GM23338 (cell line): ENCODE measurements around the gene TMCC1. TPM values are rescaled to one million over a fixed set of nuclear protein-coding genes. Genes with fewer than 3 reads are reported as not detected.

Experiments used
- ATAC-seq: fragments of 200-7000 bp; cut with Tn5 transposase; 3 replicates; pipeline ENCODE4 v1.9.1; 2020
- DNase-seq: peaks from one replicate; pipeline ENCODE4 v3.0.0-alpha.2; 2015; ENCODE audit warnings: low spot score
- H2AFZ ChIP-seq: fragments of 200-600 bp; sonication (generic); 2 replicates; pipeline ENCODE4 v1.8.0; 2016; ENCODE audit warnings: antibody characterized with exemption, mild to moderate bottlenecking, moderate library complexity
- H3F3A ChIP-seq: fragments of 200-600 bp; sonication (generic); replicated peaks from 2 replicates; pipeline ENCODE4 v1.8.0; 2017; ENCODE audit warnings: antibody characterized with exemption, mixed run types, low read depth
- H3K27ac ChIP-seq: fragments of 200-600 bp; sonication (generic); 2 replicates; pipeline ENCODE4 v1.6.1; 2016; ENCODE audit warnings: low read depth
- H3K27me3 ChIP-seq: fragments of 200-600 bp; sonication (generic); 2 replicates; pipeline ENCODE4 v1.8.0; 2016; ENCODE audit warnings: mild to moderate bottlenecking, mixed run types, moderate library complexity; ENCODE audit not compliant: insufficient read depth
- H3K36me3 ChIP-seq: fragments of 200-600 bp; sonication (generic); 2 replicates; pipeline ENCODE4 v1.8.0; 2016; ENCODE audit warnings: mild to moderate bottlenecking; ENCODE audit not compliant: insufficient read depth
- H3K4me1 ChIP-seq: fragments of 200-600 bp; sonication (generic); 2 replicates; pipeline ENCODE4 v1.8.0; 2016; ENCODE audit warnings: mild to moderate bottlenecking, moderate library complexity; ENCODE audit not compliant: insufficient read depth
- H3K4me2 ChIP-seq: fragments of 200-600 bp; sonication (generic); 2 replicates; pipeline ENCODE4 v1.7.1; 2017; ENCODE audit warnings: mixed run types
- H3K4me3 ChIP-seq: fragments of 200-600 bp; sonication (generic); 2 replicates; pipeline ENCODE4 v1.6.1; 2016; ENCODE audit warnings: mixed run types
- H3K79me2 ChIP-seq: fragments of 200-600 bp; sonication (generic); replicated peaks from 2 replicates; pipeline ENCODE4 v1.8.0; 2017; ENCODE audit warnings: mild to moderate bottlenecking; ENCODE audit not compliant: insufficient read depth
- H3K9me2 ChIP-seq: fragments of 200-600 bp; sonication (generic); 2 replicates; pipeline ENCODE4 v1.8.0; 2017; ENCODE audit not compliant: insufficient read depth
- H4K20me1 ChIP-seq: fragments of 200-600 bp; sonication (generic); replicated peaks from 2 replicates; pipeline ENCODE4 v1.8.0; 2017; ENCODE audit warnings: mild to moderate bottlenecking; ENCODE audit not compliant: insufficient read depth
- H3K27ac Mint-ChIP-seq: 2 replicates; pipeline ENCODE4 v1.8.0; 2020; ENCODE audit warnings: inconsistent platforms, mild to moderate bottlenecking, moderate library complexity, mixed read lengths
- H3K27me3 Mint-ChIP-seq: 3 replicates; pipeline ENCODE4 v1.8.0; 2022; ENCODE audit warnings: low read depth, mild to moderate bottlenecking, moderate library complexity, mixed read lengths, inconsistent platforms; ENCODE audit not compliant: insufficient read depth, poor library complexity
- H3K36me3 Mint-ChIP-seq: 3 replicates; pipeline ENCODE4 v1.8.0; 2021; ENCODE audit warnings: low read depth, mild to moderate bottlenecking, inconsistent platforms, moderate library complexity, mixed read lengths
- H3K4me1 Mint-ChIP-seq: 3 replicates; pipeline ENCODE4 v1.8.0; 2020; ENCODE audit warnings: mild to moderate bottlenecking, inconsistent platforms, mixed read lengths
- H3K4me3 Mint-ChIP-seq: 3 replicates; pipeline ENCODE4 v1.8.0; 2021; ENCODE audit warnings: moderate library complexity, mild to moderate bottlenecking, inconsistent platforms, mixed read lengths
- H3K9me3 Mint-ChIP-seq: 3 replicates; pipeline ENCODE4 v1.8.0; 2020; ENCODE audit warnings: moderate library complexity, mild to moderate bottlenecking, inconsistent platforms, mixed read lengths
- CREB1 ChIP-seq: fragments of 250-450 bp; sonication (Bioruptor Pico); IDR thresholded peaks from 2 replicates; pipeline ENCODE4 v1.5.0; 2020; ENCODE audit warnings: low read depth, mild to moderate bottlenecking, moderate library complexity
- CTCF ChIP-seq, 2 experiments: fragments of 200-600 bp in 1 of 2; sonication (generic) in 1 of 2; conservative IDR thresholded peaks; 2 replicates each; pipeline versions ENCODE4 v1.5.1 to v1.6.1; 2016 to 2017; ENCODE audit warnings: antibody characterized with exemption in 2 of 2, low read depth in 2 of 2, mild to moderate bottlenecking in 2 of 2, moderate library complexity in 1 of 2
- EZH2 ChIP-seq: fragments of 200-600 bp; sonication (generic); IDR thresholded peaks from one replicate; pipeline ENCODE4 v1.8.0; 2017; ENCODE audit warnings: antibody characterized with exemption, mild to moderate bottlenecking, low read depth; ENCODE audit not compliant: unreplicated experiment
- EZH2phosphoT487 ChIP-seq: fragments of 200-600 bp; sonication (generic); IDR thresholded peaks from one replicate; pipeline ENCODE4 v1.8.1; 2018; ENCODE audit warnings: antibody characterized with exemption; ENCODE audit not compliant: unreplicated experiment
- JUNB ChIP-seq: IDR thresholded peaks from one replicate; pipeline ENCODE4 v1.6.1; 2016; ENCODE audit warnings: antibody characterized with exemption; ENCODE audit not compliant: unreplicated experiment
- NANOG ChIP-seq: IDR thresholded peaks from 2 replicates; pipeline ENCODE4 v1.6.1; 2016; ENCODE audit warnings: antibody characterized with exemption, borderline replicate concordance
- POLR2AphosphoS5 ChIP-seq: IDR thresholded peaks from 2 replicates; pipeline ENCODE4 v1.6.1; 2016; ENCODE audit warnings: antibody characterized with exemption, low read depth
- REST ChIP-seq: IDR thresholded peaks from one replicate; pipeline ENCODE4 v1.6.1; 2018; ENCODE audit warnings: antibody characterized with exemption; ENCODE audit not compliant: unreplicated experiment
- STAT1 ChIP-seq: IDR thresholded peaks from one replicate; pipeline ENCODE4 v1.6.1; 2016; ENCODE audit warnings: antibody characterized with exemption; ENCODE audit not compliant: unreplicated experiment
- ZNF331 ChIP-seq: fragments of 250-450 bp; sonication (Bioruptor Pico); IDR thresholded peaks from 2 replicates; pipeline ENCODE4 v1.5.0; 2020; ENCODE audit warnings: low read depth, mild to moderate bottlenecking, moderate library complexity
- ZNF462 ChIP-seq: fragments of 250-450 bp; sonication (Bioruptor Pico); IDR thresholded peaks from 2 replicates; pipeline ENCODE4 v1.5.0; 2020; ENCODE audit warnings: mild to moderate bottlenecking, moderate library complexity
- polyA plus RNA-seq: library from polyadenylated mRNA; unstranded; fragments of >200 nt; fragmentation: Nextera tagmentation; extraction: Ambion mirVana; gene quantifications from 2 replicates; pipeline ENCODE4 v1.2.1, GENCODE V29; 2016
- total RNA-seq: library from RNA; depleted of rRNA; stranded (reverse); fragments of >200 nt; shearing (Covaris generic); gene quantifications from 2 replicates; pipeline ENCODE4 v1.2.3, GENCODE V29; 2014

Gene TMCC1
- total and polyA plus RNA-seq, 2 experiments from 2014 or later, result 8.2 to 18.4 TPM

- no peak overlapping the region for H3K27ac Mint-ChIP-seq
- Histone ChIP-seq H2AFZ (no peak overlapping the region), H3K27me3 (no peaks in the 10 kb centered on the region), H3K27ac (0 out of 2 replicates have a peak overlapping the region, but pooled peaks have one; percentile 24), H3K36me3 (no peaks in the 10 kb centered on the region), H3K4me1 (no peaks in the 10 kb centered on the region), H3K9me2 (no peaks in the 10 kb centered on the region), H3K4me2 (no peak overlapping the region), H3K79me2 (peaks cover 13% of the 10 kb centered on the region), H3F3A (no peaks in the 10 kb centered on the region), H4K20me1 (no peaks in the 10 kb centered on the region), H3K4me3 (no peak overlapping the region)
- H3K4me3 Mint-ChIP-seq, result no peak overlapping the region
- ATAC-seq, result no peak
- no peaks in the 10 kb centered on the region; the same call in 2 of the 3 replicates for H3K4me1 Mint-ChIP-seq
- H3K36me3 Mint-ChIP-seq, result no peaks in the 10 kb centered on the region
- H3K27me3 Mint-ChIP-seq, result no peaks in the 10 kb centered on the region
- no peaks in the 10 kb centered on the region for H3K9me3 Mint-ChIP-seq
- DNase-seq, result no peak
- TF ChIP-seq ZNF331 (CRISPR knock-in tag) (no peak), CREB1 (CRISPR knock-in tag) (no peak), POLR2AphosphoS5 (no peak), EZH2phosphoT487 (no peak), NANOG (no peak), ZNF462 (no peak), CTCF (conservative IDR thresholded peaks at IDR 0.05; ENCODE audit: low read depth in 2 of 2) (no peak), JUNB (no peak), EZH2 (no peak), STAT1 (no peak), REST (no peak)
Measured at GRCh38 chr3:129809297-129809696, 84.2 kb downstream of the TMCC1 start.
